Airway epithelial cell (primary cell): ENCODE results near the gene SELENOP. TPM values are rescaled to one million over a fixed set of nuclear protein-coding genes. Genes with fewer than 3 reads are reported as not detected.

Source experiments
- total RNA-seq: library from RNA; depleted of rRNA; stranded (reverse); fragments of >200 nt; gene quantifications from 2 replicates; pipeline ENCODE4 v1.2.3, GENCODE V29; 2015

The SELENOP gene, protein sequence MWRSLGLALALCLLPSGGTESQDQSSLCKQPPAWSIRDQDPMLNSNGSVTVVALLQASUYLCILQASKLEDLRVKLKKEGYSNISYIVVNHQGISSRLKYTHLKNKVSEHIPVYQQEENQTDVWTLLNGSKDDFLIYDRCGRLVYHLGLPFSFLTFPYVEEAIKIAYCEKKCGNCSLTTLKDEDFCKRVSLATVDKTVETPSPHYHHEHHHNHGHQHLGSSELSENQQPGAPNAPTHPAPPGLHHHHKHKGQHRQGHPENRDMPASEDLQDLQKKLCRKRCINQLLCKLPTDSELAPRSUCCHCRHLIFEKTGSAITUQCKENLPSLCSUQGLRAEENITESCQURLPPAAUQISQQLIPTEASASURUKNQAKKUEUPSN
- 3.2 and 6.7 TPM in 2 replicates for total RNA-seq

DNA sequence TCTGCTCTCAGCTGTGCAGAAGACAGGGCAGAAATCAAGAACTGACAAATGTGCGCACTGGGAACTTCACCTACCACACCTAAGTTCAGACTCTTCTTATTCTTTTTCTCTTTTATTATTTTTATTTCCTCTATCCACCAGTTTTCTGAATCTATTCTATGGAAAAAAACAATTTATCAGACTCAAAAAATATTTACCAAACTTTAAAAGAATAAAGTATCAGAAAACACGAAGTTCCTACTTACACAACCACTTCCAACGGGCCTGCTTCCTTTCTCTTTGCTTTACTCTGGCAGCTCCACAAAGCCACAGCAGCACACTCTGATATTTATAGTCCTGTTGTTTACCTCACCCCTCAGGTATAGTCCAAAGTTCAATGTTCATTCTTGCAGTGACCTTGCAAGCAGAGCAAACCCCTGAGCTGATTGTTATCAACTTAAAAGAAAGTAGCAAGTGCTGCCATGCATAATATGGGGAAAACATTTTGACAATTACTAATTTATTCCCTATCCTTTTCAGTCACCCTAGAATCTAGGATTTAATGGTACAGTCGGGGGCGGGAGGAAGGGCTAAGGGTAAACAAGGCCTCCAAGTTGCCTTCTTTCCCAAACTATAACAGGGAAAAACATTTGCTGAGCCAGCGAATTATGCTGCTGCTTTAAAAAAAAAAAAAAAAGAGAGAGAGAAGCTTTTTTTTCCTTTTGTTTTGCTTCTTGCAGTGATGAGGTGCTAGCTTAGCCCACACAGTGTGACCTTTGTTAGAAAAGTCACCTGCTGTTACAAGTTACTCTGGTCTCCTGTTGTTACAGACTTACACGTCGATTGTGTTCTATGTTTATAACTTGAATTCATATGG lies at the start of gene SELENOP:
TSS of gene SELENOP (minus strand) at position 302 of the 856 bp plus-strand sequence. CDS start 3,539 bp downstream, outside the sequence.

DNA sequence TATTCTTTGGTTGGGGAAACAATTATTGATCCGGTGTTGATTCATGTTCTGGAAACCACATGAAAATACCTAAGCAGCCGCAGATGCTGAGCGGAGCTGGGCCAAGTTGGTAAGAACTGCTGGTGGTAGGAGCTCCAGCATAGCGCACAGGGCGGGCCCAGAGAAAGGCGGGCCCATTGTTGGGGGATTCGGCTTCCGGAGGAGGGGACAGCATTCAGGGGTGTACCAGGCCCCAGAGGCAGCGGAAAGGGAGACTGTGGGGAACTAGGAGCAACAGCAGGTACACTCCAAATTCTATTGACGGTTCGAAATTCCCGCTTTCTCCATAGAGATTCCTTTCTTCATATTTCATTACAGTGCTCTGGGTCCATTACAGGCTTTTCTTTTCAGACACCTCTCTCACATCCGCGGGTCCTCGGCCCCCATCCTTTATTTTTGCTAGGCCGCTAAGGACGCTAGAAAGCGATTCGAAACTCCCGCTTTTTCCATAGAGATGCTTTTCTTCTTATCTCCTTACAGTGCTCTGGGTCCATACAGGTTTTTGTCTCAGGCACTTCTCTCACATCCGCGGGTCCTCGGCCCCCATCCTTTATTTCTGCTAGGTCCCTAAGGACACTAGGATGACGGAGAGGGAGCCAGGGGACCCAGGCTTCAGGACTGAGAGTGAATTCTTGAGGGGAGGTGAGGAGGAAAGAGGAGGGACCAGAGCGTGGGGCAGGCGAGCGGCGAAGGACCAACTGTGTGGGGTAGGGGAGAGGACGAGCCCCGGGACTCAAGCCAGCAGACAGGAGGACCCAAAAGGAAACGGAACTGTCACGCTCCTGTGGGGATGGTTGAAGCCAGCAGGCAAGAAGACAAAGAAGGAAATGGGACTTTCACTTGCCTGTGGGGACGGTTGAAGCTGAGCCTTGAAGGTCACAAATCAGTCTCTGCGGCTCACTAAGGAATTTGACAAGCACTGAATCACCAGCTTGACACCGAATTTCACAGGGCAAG lies 54.8 kb downstream of the SELENOP start, which contains the start of gene CCDC152:
TSS of gene CCDC152 (plus strand) at position 213 of the 996 bp plus-strand sequence. CDS start 2,304 bp downstream, outside the sequence.

Other genes with a start within 250 kb of the SELENOP start
- 0.56 and 0.63 TPM in 2 replicates for gene CCDC152, start 55.1 kb downstream of the SELENOP start, total RNA-seq
- gene ANXA2R, start 228.4 kb upstream of the SELENOP start, total RNA-seq, result 0.28 and 0.35 TPM in 2 replicates